Uterus (tissue), 2 donors: ENCODE results near the gene NFRKB.

Experiments used
- POLR2A ChIP-seq, 2 donors: fragments of 450-650 bp; IDR thresholded peaks; one replicate each; pipeline ENCODE4 v1.6.1; 2016; ENCODE audit warnings: antibody characterized with exemption in 2 of 2, mild to moderate bottlenecking in 1 of 2, moderate library complexity in 1 of 2
- TF ChIP-seq, protein P1 (sequence below), 4 experiments: fragments of 200-600 bp in 2 of 4; fragments of 450-650 bp in 2 of 4; sonication (generic) in 2 of 4; IDR thresholded peaks; one replicate each; pipeline ENCODE4 v1.5.1; 2016 to 2019; ENCODE audit warnings: antibody characterized with exemption in 4 of 4, mild to moderate bottlenecking in 2 of 4, moderate library complexity in 1 of 4

GRCh38 chr11:129928923-129929692 lies 33.7 kb upstream of the NFRKB start:
- TF ChIP-seq, protein P1, sequence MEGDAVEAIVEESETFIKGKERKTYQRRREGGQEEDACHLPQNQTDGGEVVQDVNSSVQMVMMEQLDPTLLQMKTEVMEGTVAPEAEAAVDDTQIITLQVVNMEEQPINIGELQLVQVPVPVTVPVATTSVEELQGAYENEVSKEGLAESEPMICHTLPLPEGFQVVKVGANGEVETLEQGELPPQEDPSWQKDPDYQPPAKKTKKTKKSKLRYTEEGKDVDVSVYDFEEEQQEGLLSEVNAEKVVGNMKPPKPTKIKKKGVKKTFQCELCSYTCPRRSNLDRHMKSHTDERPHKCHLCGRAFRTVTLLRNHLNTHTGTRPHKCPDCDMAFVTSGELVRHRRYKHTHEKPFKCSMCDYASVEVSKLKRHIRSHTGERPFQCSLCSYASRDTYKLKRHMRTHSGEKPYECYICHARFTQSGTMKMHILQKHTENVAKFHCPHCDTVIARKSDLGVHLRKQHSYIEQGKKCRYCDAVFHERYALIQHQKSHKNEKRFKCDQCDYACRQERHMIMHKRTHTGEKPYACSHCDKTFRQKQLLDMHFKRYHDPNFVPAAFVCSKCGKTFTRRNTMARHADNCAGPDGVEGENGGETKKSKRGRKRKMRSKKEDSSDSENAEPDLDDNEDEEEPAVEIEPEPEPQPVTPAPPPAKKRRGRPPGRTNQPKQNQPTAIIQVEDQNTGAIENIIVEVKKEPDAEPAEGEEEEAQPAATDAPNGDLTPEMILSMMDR (IDR thresholded peaks at IDR 0.05): no peak
- TF ChIP-seq POLR2A (IDR thresholded peaks at IDR 0.05): no peak
